Left colon (tissue), 2 donors: Measurements from ENCODE around the gene AMMECR1. TPM values are rescaled to one million over a fixed set of nuclear protein-coding genes. Genes with fewer than 3 reads are reported as not detected.
"Not testable (repeated sequence)": the region's sequence is repeated elsewhere in the genome, so short reads cannot be mapped to it uniquely, and the experiment has no call there.

Experiments used
- ATAC-seq: fragments of 200-7000 bp; cut with Tn5 transposase; one replicate; pipeline ENCODE4 v1.9.1; 2020; ENCODE audit warnings: mild to moderate bottlenecking, moderate library complexity
- DNase-seq, 2 donors: peaks; one replicate each; pipeline ENCODE4 v3.0.0-alpha.2; 2020
- intact Hi-C, 2 donors: fragments of 100-400 bp; cut with DNase I in 1 of 2; cut with micrococcal nuclease in 1 of 2; formaldehyde crosslinking; loops; one replicate each; pipeline versions ENCODE4 v1.11.2 to v1.14.0; 2022; cut with DNase I, micrococcal nuclease
- long read RNA-seq: library from polyadenylated mRNA; unstranded; transcript quantifications from one replicate; pipeline ENCODE4 v2.0.0, GENCODE V29; 2021
- total RNA-seq, 2 donors: library from RNA; stranded (reverse); fragmentation: NEBNext Ultra II Directional; extraction: Animal tissue kit (Norgen Biotek cat#: 25700); gene quantifications; one replicate each; pipeline ENCODE4 v1.2.1, GENCODE V29; 2021
- donor health status: DM: no; HTN: no; CAD: no.
- donor health status: DM: yes; HTN: yes; CAD: no.

Gene AMMECR1
- total RNA-seq, result 1 to 10 TPM; 7.5 to 9.7 TPM
- long read RNA-seq, full-length matches to known transcripts, result 18 of 23 reads
- long read RNA-seq, partial matches to known transcripts, result 1 of 23 reads
- long read RNA-seq, other reads (novel, unspliced or antisense), result 4 of 23 reads

- DNase-seq (peak; percentile 65 to 80), ATAC-seq (peak; percentile 91)
- intact Hi-C loops, result no loop called here
Observed at GRCh38 chrX:110317820-110318663, at the start of gene AMMECR1. TSS of gene AMMECR1 (minus strand) at chrX:110318085. CDS start at chrX:110318071, 14 bp downstream.

GRCh38 chrX:110363244-110363643, 45.4 kb upstream of the AMMECR1 start:
- no peak for ATAC-seq
- DNase-seq, result no peak
- intact Hi-C loops, result no loop called here

GRCh38 chrX:110359273-110359672, 41.4 kb upstream of the AMMECR1 start:
- no peak for ATAC-seq
- DNase-seq, result no peak

GRCh38 chrX:110358548-110358947, 40.7 kb upstream of the AMMECR1 start, which contains the start of gene RTL9:
TSS of gene RTL9 (plus strand) at chrX:110358848. CDS start at chrX:110450618, 91,770 bp downstream.
- ATAC-seq, result no peak
- no peak for DNase-seq
- intact Hi-C loops, result no loop called here

More at GRCh38 chrX:110359273-110359672, 41.4 kb upstream of the AMMECR1 start:
- intact Hi-C loops, result no loop called here

- no peak for ATAC-seq
- no peak for DNase-seq
Observed at GRCh38 chrX:110346681-110347080, 28.8 kb upstream of the AMMECR1 start.

GRCh38 chrX:110341189-110342035, 23.5 kb upstream of the AMMECR1 start:
- intact Hi-C loops, result no loop called here
- ATAC-seq (no peak), DNase-seq (no peak)

More at GRCh38 chrX:110346681-110347080, 28.8 kb upstream of the AMMECR1 start:
- intact Hi-C loops, result no loop called here

GRCh38 chrX:110338935-110339334, 21.1 kb upstream of the AMMECR1 start:
- DNase-seq (no peak), ATAC-seq (no peak)
- intact Hi-C loops, result no loop called here

GRCh38 chrX:110333458-110333857, 15.6 kb upstream of the AMMECR1 start:
- DNase-seq, intact Hi-C loops, ATAC-seq: not testable (repeated sequence)

- intact Hi-C loops, result no loop called here
Observed at GRCh38 chrX:110331444-110332030, 13.7 kb upstream of the AMMECR1 start.

GRCh38 chrX:110328613-110329012, 10.7 kb upstream of the AMMECR1 start:
- intact Hi-C loops, ATAC-seq, DNase-seq: not testable (repeated sequence)

More at GRCh38 chrX:110331444-110332030, 13.7 kb upstream of the AMMECR1 start:
- ATAC-seq, result no peak
- DNase-seq, result no peak

GRCh38 chrX:110327336-110327735, 9.5 kb upstream of the AMMECR1 start:
- no peak for DNase-seq
- no peak for ATAC-seq
- intact Hi-C loops, result no loop called here

GRCh38 chrX:110326712-110327111, 8.8 kb upstream of the AMMECR1 start:
- intact Hi-C loops, result no loop called here
- DNase-seq (no peak), ATAC-seq (no peak)

- ATAC-seq (no peak), DNase-seq (no peak)
- intact Hi-C loops, result no loop called here
Observed at GRCh38 chrX:110322603-110323002, 4.7 kb upstream of the AMMECR1 start.

- intact Hi-C loops, result no loop called here
- no peak for DNase-seq
Observed at GRCh38 chrX:110321670-110322069, 3.8 kb upstream of the AMMECR1 start.

GRCh38 chrX:110321081-110321480, 3.2 kb upstream of the AMMECR1 start:
- no peak for DNase-seq
- ATAC-seq, result no peak
- intact Hi-C loops, result no loop called here

More at GRCh38 chrX:110321670-110322069, 3.8 kb upstream of the AMMECR1 start:
- no peak for ATAC-seq

GRCh38 chrX:110320381-110320987, 2.6 kb upstream of the AMMECR1 start:
- DNase-seq, result no peak
- ATAC-seq, result no peak
- intact Hi-C loops, result no loop called here

GRCh38 chrX:110318664-110318968, 731 bp upstream of the AMMECR1 start:
- intact Hi-C loops, result no loop called here
- ATAC-seq (peak; percentile 72), DNase-seq (no peak)

GRCh38 chrX:110317061-110317819, 645 bp downstream of the AMMECR1 start:
- intact Hi-C loops, result no loop called here
- ATAC-seq (peak; percentile 32), DNase-seq (peak; percentile 26 to 44)
